ENCODE results near the gene TRMT5. TPM values are rescaled to one million over a fixed set of nuclear protein-coding genes. Genes with fewer than 3 reads are reported as not detected.

The TRMT5 gene
- total RNA-seq, 1 experiment from 2014 or later = 17.6 TPM

DNA sequence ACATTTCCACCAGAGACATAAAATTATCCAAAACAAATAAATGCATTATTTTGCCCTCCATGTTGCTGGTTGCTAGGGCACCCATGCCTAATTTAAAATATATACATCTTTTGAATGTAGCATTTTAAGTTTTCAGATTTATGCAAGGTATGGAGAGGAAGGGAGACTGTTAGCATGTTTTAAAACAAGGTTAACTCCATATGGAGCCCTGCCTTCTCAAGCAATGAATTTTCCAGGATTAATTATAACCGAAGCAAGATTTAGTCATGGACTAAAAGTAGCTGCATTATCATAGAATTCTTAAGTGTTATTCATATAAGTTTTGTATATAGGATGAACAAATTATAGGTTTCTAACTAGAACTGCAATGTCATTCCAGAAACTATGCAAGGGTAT lies 37.2 kb downstream of the TRMT5 start:
- no peaks in the 10 kb centered on the region for H3K9me3 Mint-ChIP-seq
- no peak overlapping the region for H3K27ac Mint-ChIP-seq
- ATAC-seq = no peak
- H3K27me3 Mint-ChIP-seq (ENCODE audit: low read depth) = no peaks in the 10 kb centered on the region
- DNase-seq (ENCODE audit: low spot score) = no peak
- POLR2A ChIA-PET = no interaction called here
- peaks cover 15% of the 10 kb centered on the region for H3K4me1 Mint-ChIP-seq
- H3K4me3 Mint-ChIP-seq = no peak overlapping the region
- TF ChIP-seq ZNF671 (CRISPR knock-in tag; IDR thresholded peaks at IDR 0.05) = no peak
- TF ChIP-seq GRHL2 (CRISPR knock-in tag; IDR thresholded peaks at IDR 0.05; ENCODE audit: insufficient replicate concordance, severe bottlenecking) = no peak
- TF ChIP-seq TEAD4 (CRISPR knock-in tag; IDR thresholded peaks at IDR 0.05) = no peak
- TF ChIP-seq, protein P1, sequence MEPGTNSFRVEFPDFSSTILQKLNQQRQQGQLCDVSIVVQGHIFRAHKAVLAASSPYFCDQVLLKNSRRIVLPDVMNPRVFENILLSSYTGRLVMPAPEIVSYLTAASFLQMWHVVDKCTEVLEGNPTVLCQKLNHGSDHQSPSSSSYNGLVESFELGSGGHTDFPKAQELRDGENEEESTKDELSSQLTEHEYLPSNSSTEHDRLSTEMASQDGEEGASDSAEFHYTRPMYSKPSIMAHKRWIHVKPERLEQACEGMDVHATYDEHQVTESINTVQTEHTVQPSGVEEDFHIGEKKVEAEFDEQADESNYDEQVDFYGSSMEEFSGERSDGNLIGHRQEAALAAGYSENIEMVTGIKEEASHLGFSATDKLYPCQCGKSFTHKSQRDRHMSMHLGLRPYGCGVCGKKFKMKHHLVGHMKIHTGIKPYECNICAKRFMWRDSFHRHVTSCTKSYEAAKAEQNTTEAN (CRISPR knock-in tag; IDR thresholded peaks at IDR 0.05) = no peak
- no peaks in the 10 kb centered on the region for H3K36me3 Mint-ChIP-seq
- CTCF ChIA-PET = no interaction called here

DNA sequence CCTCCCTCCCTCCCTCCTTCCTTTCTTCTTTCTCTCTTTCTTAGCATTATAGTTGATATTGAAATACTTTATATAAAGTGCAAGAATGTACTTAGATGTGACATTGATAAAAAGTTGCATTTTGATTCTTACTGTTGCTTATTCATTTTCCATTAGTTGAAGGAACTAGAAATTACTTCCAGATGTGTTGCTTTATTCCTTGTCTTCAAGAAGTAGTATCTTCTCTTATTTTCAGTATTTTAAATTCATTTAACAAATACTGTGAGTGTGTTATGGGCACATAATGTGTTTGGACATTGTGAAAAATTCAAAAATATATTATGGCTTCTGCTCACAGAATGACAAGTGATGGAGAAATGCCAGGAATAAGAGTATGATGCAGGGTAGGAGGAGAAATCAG lies 45.6 kb downstream of the TRMT5 start:
- ATAC-seq (no peak), DNase-seq (ENCODE audit: low spot score) (no peak)
- Mint-ChIP-seq H3K9me3 (no peaks in the 10 kb centered on the region), H3K4me3 (no peak overlapping the region), H3K27me3 (ENCODE audit: low read depth) (no peaks in the 10 kb centered on the region), H3K27ac (no peak overlapping the region), H3K4me1 (peaks cover 18% of the 10 kb centered on the region), H3K36me3 (no peaks in the 10 kb centered on the region)
- ChIA-PET POLR2A (no interaction called here), CTCF (no interaction called here)
- no peak for TF ChIP-seq FOXP1 (CRISPR knock-in tag; IDR thresholded peaks at IDR 0.05; ENCODE audit: borderline replicate concordance)
- TF ChIP-seq, protein P1 (CRISPR knock-in tag; IDR thresholded peaks at IDR 0.05) = no peak
- no peak for TF ChIP-seq ZNF671 (CRISPR knock-in tag; IDR thresholded peaks at IDR 0.05)
- TF ChIP-seq, protein P2, sequence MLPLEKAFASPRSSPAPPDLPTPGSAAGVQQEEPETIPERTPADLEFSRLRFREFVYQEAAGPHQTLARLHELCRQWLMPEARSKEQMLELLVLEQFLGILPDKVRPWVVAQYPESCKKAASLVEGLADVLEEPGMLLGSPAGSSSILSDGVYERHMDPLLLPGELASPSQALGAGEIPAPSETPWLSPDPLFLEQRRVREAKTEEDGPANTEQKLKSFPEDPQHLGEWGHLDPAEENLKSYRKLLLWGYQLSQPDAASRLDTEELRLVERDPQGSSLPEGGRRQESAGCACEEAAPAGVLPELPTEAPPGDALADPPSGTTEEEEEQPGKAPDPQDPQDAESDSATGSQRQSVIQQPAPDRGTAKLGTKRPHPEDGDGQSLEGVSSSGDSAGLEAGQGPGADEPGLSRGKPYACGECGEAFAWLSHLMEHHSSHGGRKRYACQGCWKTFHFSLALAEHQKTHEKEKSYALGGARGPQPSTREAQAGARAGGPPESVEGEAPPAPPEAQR (CRISPR knock-in tag; IDR thresholded peaks at IDR 0.05) = no peak
- TF ChIP-seq NFE2L1 (CRISPR knock-in tag; IDR thresholded peaks at IDR 0.05) = no peak
- TF ChIP-seq, protein P3, sequence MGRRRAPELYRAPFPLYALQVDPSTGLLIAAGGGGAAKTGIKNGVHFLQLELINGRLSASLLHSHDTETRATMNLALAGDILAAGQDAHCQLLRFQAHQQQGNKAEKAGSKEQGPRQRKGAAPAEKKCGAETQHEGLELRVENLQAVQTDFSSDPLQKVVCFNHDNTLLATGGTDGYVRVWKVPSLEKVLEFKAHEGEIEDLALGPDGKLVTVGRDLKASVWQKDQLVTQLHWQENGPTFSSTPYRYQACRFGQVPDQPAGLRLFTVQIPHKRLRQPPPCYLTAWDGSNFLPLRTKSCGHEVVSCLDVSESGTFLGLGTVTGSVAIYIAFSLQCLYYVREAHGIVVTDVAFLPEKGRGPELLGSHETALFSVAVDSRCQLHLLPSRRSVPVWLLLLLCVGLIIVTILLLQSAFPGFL (CRISPR knock-in tag; IDR thresholded peaks at IDR 0.05; ENCODE audit: borderline replicate concordance) = no peak
- TF ChIP-seq JAZF1 (CRISPR knock-in tag; IDR thresholded peaks at IDR 0.05) = no peak
- TF ChIP-seq, protein P4, sequence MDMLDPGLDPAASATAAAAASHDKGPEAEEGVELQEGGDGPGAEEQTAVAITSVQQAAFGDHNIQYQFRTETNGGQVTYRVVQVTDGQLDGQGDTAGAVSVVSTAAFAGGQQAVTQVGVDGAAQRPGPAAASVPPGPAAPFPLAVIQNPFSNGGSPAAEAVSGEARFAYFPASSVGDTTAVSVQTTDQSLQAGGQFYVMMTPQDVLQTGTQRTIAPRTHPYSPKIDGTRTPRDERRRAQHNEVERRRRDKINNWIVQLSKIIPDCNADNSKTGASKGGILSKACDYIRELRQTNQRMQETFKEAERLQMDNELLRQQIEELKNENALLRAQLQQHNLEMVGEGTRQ (CRISPR knock-in tag; IDR thresholded peaks at IDR 0.05) = no peak
- TF ChIP-seq, protein P5, sequence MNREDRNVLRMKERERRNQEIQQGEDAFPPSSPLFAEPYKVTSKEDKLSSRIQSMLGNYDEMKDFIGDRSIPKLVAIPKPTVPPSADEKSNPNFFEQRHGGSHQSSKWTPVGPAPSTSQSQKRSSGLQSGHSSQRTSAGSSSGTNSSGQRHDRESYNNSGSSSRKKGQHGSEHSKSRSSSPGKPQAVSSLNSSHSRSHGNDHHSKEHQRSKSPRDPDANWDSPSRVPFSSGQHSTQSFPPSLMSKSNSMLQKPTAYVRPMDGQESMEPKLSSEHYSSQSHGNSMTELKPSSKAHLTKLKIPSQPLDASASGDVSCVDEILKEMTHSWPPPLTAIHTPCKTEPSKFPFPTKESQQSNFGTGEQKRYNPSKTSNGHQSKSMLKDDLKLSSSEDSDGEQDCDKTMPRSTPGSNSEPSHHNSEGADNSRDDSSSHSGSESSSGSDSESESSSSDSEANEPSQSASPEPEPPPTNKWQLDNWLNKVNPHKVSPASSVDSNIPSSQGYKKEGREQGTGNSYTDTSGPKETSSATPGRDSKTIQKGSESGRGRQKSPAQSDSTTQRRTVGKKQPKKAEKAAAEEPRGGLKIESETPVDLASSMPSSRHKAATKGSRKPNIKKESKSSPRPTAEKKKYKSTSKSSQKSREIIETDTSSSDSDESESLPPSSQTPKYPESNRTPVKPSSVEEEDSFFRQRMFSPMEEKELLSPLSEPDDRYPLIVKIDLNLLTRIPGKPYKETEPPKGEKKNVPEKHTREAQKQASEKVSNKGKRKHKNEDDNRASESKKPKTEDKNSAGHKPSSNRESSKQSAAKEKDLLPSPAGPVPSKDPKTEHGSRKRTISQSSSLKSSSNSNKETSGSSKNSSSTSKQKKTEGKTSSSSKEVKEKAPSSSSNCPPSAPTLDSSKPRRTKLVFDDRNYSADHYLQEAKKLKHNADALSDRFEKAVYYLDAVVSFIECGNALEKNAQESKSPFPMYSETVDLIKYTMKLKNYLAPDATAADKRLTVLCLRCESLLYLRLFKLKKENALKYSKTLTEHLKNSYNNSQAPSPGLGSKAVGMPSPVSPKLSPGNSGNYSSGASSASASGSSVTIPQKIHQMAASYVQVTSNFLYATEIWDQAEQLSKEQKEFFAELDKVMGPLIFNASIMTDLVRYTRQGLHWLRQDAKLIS (CRISPR knock-in tag; IDR thresholded peaks at IDR 0.05; ENCODE audit: borderline replicate concordance) = no peak
- TF ChIP-seq ESRRA (CRISPR knock-in tag; IDR thresholded peaks at IDR 0.05; ENCODE audit: borderline replicate concordance) = no peak
- TF ChIP-seq SMAD3 (CRISPR knock-in tag; IDR thresholded peaks at IDR 0.05; ENCODE audit: borderline replicate concordance) = no peak
- TF ChIP-seq, protein P6, sequence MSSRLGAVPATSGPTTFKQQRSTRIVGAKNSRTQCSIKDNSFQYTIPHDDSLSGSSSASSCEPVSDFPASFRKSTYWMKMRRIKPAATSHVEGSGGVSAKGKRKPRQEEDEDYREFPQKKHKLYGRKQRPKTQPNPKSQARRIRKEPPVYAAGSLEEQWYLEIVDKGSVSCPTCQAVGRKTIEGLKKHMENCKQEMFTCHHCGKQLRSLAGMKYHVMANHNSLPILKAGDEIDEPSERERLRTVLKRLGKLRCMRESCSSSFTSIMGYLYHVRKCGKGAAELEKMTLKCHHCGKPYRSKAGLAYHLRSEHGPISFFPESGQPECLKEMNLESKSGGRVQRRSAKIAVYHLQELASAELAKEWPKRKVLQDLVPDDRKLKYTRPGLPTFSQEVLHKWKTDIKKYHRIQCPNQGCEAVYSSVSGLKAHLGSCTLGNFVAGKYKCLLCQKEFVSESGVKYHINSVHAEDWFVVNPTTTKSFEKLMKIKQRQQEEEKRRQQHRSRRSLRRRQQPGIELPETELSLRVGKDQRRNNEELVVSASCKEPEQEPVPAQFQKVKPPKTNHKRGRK (CRISPR knock-in tag; IDR thresholded peaks at IDR 0.05; ENCODE audit: borderline replicate concordance) = no peak
- TF ChIP-seq CBFB (CRISPR knock-in tag; IDR thresholded peaks at IDR 0.05; ENCODE audit: low read depth) = no peak
- no peak for TF ChIP-seq ZNF121 (CRISPR knock-in tag; IDR thresholded peaks at IDR 0.05)
- TF ChIP-seq, protein P7, sequence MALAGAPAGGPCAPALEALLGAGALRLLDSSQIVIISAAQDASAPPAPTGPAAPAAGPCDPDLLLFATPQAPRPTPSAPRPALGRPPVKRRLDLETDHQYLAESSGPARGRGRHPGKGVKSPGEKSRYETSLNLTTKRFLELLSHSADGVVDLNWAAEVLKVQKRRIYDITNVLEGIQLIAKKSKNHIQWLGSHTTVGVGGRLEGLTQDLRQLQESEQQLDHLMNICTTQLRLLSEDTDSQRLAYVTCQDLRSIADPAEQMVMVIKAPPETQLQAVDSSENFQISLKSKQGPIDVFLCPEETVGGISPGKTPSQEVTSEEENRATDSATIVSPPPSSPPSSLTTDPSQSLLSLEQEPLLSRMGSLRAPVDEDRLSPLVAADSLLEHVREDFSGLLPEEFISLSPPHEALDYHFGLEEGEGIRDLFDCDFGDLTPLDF (CRISPR knock-in tag; IDR thresholded peaks at IDR 0.05) = no peak
- TF ChIP-seq, protein P8, sequence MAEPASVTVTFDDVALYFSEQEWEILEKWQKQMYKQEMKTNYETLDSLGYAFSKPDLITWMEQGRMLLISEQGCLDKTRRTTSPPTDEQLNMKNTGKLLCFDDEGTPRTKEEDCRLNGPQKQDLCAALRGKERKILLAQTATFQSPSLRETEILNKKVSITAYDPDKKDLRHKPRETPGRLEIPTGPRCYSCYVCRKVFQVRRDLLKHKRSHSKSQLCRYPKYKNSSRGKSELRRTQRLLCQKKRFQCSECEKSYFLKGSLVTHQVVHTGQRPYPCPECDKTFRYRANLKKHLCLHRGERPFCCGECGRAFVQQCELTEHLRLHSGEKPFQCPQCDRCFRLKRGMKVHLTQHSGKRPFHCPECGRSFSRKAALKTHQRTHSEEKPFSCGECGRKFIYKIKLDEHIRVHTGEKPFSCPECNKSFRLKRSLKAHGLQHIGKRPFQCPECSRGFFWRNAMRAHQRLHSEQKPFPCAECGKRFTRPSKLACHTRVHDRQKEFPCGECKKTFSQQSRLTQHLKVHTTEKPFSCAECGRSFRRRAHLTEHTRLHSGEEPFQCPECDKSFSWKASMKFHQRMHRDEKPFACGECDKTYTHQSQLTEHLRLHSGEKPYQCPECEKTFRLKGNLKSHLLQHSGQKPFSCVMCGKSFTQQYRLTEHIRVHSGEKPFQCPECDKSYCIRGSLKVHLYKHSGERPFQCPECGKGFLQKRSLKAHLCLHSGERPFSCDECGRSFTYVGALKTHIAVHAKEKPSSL (CRISPR knock-in tag; conservative IDR thresholded peaks at IDR 0.05) = no peak
- TF ChIP-seq ZNF396 (CRISPR knock-in tag; IDR thresholded peaks at IDR 0.05; ENCODE audit: borderline replicate concordance) = no peak

Measured in WTC11 (cell line).